ENCODE data around the gene TKTL1.

The TKTL1 gene

GRCh38 chrX:154379569-154379951 lies 84.0 kb downstream of the TKTL1 start:
- no peak for DNase-seq
